OCI-LY1 (cell line): ENCODE results near the gene FTO.

Source experiments
- H2AFZ ChIP-seq: fragments of 200-600 bp; sonication (generic), shearing (Covaris generic); 2 replicates; pipeline ENCODE4 v1.6.0; 2014; ENCODE audit warnings: antibody characterized with exemption, mild to moderate bottlenecking, low read length
- H3F3A ChIP-seq: fragments of 200-600 bp; sonication (generic), shearing (Covaris generic); 2 replicates; pipeline ENCODE4 v1.6.0; 2014; ENCODE audit warnings: mild to moderate bottlenecking, antibody characterized with exemption, low read length, moderate library complexity; ENCODE audit not compliant: insufficient read depth
- H3K27ac ChIP-seq: fragments of 200-600 bp; sonication (generic); 2 replicates; pipeline ENCODE4 v1.5.1; 2014; ENCODE audit warnings: low read length, mixed run types, mild to moderate bottlenecking, low read depth; ENCODE audit not compliant: poor library complexity, severe bottlenecking
- H3K27me3 ChIP-seq: fragments of 200-600 bp; sonication (generic); 2 replicates; pipeline ENCODE4 v1.6.0; 2014; ENCODE audit warnings: antibody characterized with exemption, mild to moderate bottlenecking, low read length, moderate library complexity; ENCODE audit not compliant: insufficient read depth
- H3K36me3 ChIP-seq: fragments of 200-600 bp; sonication (generic); 2 replicates; pipeline ENCODE4 v1.6.1; 2014; ENCODE audit warnings: mild to moderate bottlenecking, antibody characterized with exemption, low read length, moderate library complexity, mixed read lengths; ENCODE audit not compliant: insufficient read depth
- H3K4me1 ChIP-seq: fragments of 200-600 bp; sonication (generic); 2 replicates; pipeline ENCODE4 v1.5.1; 2014; ENCODE audit warnings: mild to moderate bottlenecking, low read length, moderate library complexity; ENCODE audit not compliant: insufficient read depth, severe bottlenecking
- H3K4me2 ChIP-seq: fragments of 200-600 bp; sonication (generic), shearing (Covaris generic); 2 replicates; pipeline ENCODE4 v1.6.1; 2014; ENCODE audit warnings: low read length
- H3K4me3 ChIP-seq: fragments of 200-600 bp; sonication (generic); 2 replicates; pipeline ENCODE4 v1.5.1; 2014; ENCODE audit warnings: low read length, low read depth, mild to moderate bottlenecking, mixed read lengths; ENCODE audit not compliant: poor library complexity, severe bottlenecking
- H3K79me2 ChIP-seq: fragments of 200-600 bp; shearing (Covaris generic); 2 replicates; pipeline ENCODE4 v1.6.1; 2016; ENCODE audit warnings: mixed run types, low read length, mixed read lengths; ENCODE audit not compliant: insufficient read depth
- H3K9ac ChIP-seq: fragments of 200-600 bp; sonication (generic), shearing (Covaris generic); 2 replicates; pipeline ENCODE4 v1.6.1; 2014; ENCODE audit warnings: mild to moderate bottlenecking, low read length, mixed read lengths
- H3K9me2 ChIP-seq: fragments of 200-600 bp; sonication (generic), shearing (Covaris generic); 2 replicates; pipeline ENCODE4 v1.6.1; 2014; ENCODE audit warnings: low read depth, mild to moderate bottlenecking, low read length, mixed read lengths
- H3K9me3 ChIP-seq: fragments of 200-600 bp; shearing (Covaris generic); 2 replicates; pipeline ENCODE4 v1.6.1; 2014; ENCODE audit warnings: low read length, mixed read lengths
- H4K20me1 ChIP-seq: fragments of 200-600 bp; sonication (generic), shearing (Covaris generic); 2 replicates; pipeline ENCODE4 v1.6.0; 2016; ENCODE audit warnings: mild to moderate bottlenecking, low read length; ENCODE audit not compliant: insufficient read depth
- EZH2 ChIP-seq: fragments of 200-600 bp; sonication (generic), shearing (Covaris generic); IDR thresholded peaks from 2 replicates; pipeline ENCODE4 v1.8.0; 2017; ENCODE audit warnings: borderline replicate concordance, mixed run types, mild to moderate bottlenecking, antibody characterized with exemption, low read length, moderate library complexity, mixed read lengths
- TF ChIP-seq, protein P1 (sequence below): fragments of 200-600 bp; sonication (generic), shearing (Covaris generic); IDR thresholded peaks from 2 replicates; pipeline ENCODE4 v1.5.1; 2017; ENCODE audit warnings: mild to moderate bottlenecking, antibody characterized with exemption, low read length, moderate library complexity, mixed read lengths

FTO gene

DNA sequence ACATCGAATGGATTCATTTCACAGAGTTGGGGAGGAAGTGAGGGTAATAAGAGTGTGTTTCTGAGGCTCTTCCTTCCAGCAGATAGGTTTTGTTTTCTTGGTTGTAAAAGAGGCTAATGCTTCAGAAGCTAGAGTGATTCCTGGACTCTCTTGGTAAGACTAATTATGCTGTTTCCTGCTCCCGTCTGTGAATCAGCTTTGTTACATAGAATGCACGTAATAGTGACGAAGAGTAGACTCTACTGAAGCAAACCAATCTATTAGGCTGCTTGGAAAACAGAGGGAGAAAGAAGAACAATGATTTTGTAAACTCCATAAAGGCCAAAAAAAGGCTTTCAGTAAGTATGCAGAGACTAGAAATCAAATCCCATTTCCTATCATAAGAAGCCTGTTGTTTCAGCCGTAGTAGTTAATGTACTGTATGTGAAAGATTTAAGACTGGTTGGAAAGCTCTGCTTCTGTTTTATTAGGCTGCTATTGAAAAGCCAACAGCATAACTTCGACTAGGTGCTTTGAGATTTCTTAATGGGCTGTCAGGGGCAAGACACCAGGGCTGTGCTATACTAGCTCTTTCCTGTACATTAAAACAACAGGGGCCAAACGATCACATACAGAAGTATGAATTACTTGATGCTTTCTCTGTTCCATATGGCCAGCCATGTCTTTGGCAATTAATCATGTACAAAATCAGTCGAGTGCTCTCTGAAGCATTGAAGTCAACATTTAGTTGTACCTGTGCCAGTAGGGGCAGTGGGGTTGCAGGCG lies 219.0 kb downstream of the FTO start:
- H3K27ac ChIP-seq: no peak overlapping the region
- H3K27me3 ChIP-seq: no peaks in the 10 kb centered on the region
- no peak overlapping the region for H3K4me2 ChIP-seq
- H3K9me3 ChIP-seq: no peaks in the 10 kb centered on the region
- no peak overlapping the region for H2AFZ ChIP-seq
- H3K4me3 ChIP-seq: no peak overlapping the region
- TF ChIP-seq, protein P1, sequence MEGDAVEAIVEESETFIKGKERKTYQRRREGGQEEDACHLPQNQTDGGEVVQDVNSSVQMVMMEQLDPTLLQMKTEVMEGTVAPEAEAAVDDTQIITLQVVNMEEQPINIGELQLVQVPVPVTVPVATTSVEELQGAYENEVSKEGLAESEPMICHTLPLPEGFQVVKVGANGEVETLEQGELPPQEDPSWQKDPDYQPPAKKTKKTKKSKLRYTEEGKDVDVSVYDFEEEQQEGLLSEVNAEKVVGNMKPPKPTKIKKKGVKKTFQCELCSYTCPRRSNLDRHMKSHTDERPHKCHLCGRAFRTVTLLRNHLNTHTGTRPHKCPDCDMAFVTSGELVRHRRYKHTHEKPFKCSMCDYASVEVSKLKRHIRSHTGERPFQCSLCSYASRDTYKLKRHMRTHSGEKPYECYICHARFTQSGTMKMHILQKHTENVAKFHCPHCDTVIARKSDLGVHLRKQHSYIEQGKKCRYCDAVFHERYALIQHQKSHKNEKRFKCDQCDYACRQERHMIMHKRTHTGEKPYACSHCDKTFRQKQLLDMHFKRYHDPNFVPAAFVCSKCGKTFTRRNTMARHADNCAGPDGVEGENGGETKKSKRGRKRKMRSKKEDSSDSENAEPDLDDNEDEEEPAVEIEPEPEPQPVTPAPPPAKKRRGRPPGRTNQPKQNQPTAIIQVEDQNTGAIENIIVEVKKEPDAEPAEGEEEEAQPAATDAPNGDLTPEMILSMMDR: no peak
- TF ChIP-seq EZH2: no peak
- no peaks in the 10 kb centered on the region for H3F3A ChIP-seq
- H3K36me3 ChIP-seq: no peaks in the 10 kb centered on the region
- H3K9ac ChIP-seq: no peak overlapping the region
- H3K9me2 ChIP-seq: no peaks in the 10 kb centered on the region
- H3K79me2 ChIP-seq: no peaks in the 10 kb centered on the region
- H4K20me1 ChIP-seq: no peaks in the 10 kb centered on the region
- no peaks in the 10 kb centered on the region for H3K4me1 ChIP-seq

DNA sequence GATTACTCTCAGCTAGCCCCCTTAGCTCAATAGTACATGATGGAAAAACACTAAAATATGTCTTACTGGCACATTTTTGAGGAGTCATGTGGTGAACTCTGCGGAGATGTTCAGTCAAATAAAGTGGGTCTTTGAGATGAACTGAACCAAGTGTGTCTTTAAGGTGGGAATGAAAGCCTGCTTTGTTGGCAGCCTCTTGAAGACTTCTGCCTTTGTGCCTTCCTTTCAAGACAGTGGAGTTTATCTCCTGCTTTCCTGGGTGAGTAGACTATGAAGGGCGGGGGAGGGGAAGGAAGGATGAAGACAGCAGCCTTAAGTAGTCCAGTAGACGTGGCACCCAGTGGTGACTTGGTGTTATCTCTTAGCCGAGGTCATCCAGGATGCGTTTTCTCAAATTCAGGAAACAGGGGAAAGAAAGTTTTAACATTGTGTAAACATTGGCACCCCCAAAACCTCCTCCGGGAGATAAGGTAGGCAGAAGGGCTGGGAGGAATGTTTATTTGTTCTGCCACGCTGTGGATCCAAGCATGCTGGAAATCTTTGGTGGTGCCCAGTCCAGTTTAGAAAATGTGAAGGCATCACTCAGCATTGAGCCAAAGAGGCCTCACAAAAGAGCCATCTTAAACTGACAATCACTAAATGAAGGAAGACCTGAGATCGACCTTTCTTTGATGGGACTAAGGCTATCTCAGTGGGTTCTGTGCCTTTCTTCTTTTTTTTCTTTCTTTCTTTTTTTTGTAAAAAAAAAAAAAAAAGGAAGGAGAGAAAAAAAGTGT lies 220.6 kb downstream of the FTO start:
- no peaks in the 10 kb centered on the region for H3K27me3 ChIP-seq

DNA sequence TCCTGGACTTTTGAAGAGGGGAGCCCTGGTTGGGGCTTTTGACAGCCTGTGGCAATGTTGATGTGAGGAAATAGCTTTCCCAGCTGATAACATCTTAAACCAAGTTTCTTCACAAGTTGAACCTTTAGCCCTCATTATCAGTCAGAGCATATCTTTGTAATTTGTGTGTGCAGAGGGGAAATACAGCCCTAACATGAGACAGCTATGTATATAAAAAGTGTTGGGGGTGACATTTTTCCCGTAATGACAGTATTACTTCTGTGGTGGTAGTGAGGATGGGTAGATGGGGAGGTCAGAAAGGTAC lies 221.1 kb downstream of the FTO start:
- no peak overlapping the region for H2AFZ ChIP-seq
- TF ChIP-seq EZH2: no peak
- TF ChIP-seq, protein P1: no peak
- H3K4me3 ChIP-seq: no peak overlapping the region
- H3K4me2 ChIP-seq: no peak overlapping the region
- no peaks in the 10 kb centered on the region for H3K9me3 ChIP-seq
- no peaks in the 10 kb centered on the region for H3F3A ChIP-seq
- H3K79me2 ChIP-seq: no peaks in the 10 kb centered on the region
- no peak overlapping the region for H3K9ac ChIP-seq
- no peaks in the 10 kb centered on the region for H3K27me3 ChIP-seq
- H3K4me1 ChIP-seq: no peaks in the 10 kb centered on the region
- H3K36me3 ChIP-seq: no peaks in the 10 kb centered on the region
- no peaks in the 10 kb centered on the region for H3K9me2 ChIP-seq
- no peak overlapping the region for H3K27ac ChIP-seq
- no peaks in the 10 kb centered on the region for H4K20me1 ChIP-seq

More for the DNA sequence above, 220.6 kb downstream of the FTO start:
- Histone ChIP-seq H3K9ac (no peak overlapping the region), H3K4me2 (no peak overlapping the region), H3K9me3 (no peaks in the 10 kb centered on the region), H3K9me2 (no peaks in the 10 kb centered on the region), H3K36me3 (no peaks in the 10 kb centered on the region), H3K4me3 (no peak overlapping the region), H3K27ac (no peak overlapping the region), H4K20me1 (no peaks in the 10 kb centered on the region), H3F3A (no peaks in the 10 kb centered on the region), H3K79me2 (no peaks in the 10 kb centered on the region), H3K4me1 (no peaks in the 10 kb centered on the region), H2AFZ (no peak overlapping the region)
- no peak for TF ChIP-seq EZH2
- TF ChIP-seq, protein P1: no peak
